BLaER1 treated with 17β-estradiol and CSF1 and Interleukin-3, amounts not matched to agents 10 nM and 100 nM (cell line): ENCODE data around the gene TPRN.

Experiments
- H3K27ac ChIP-seq, 11 experiments: shearing (Covaris generic); formaldehyde crosslinking; 2 replicates each; pipeline ENCODE4 v1.8.1; 2022
- H3K27me3 ChIP-seq, 11 experiments: shearing (Covaris generic); formaldehyde crosslinking; 2 replicates each; pipeline ENCODE4 v1.8.1; 2022
- H3K36me3 ChIP-seq, 11 experiments: shearing (Covaris generic); formaldehyde crosslinking; 2 replicates each; pipeline ENCODE4 v1.8.1; 2022
- H3K4me1 ChIP-seq, 10 experiments: shearing (Covaris generic); formaldehyde crosslinking; 2 replicates each; pipeline ENCODE4 v1.8.1; 2022
- H3K4me2 ChIP-seq, 11 experiments: shearing (Covaris generic); formaldehyde crosslinking; 2 replicates each; pipeline ENCODE4 v1.8.1; 2022
- H3K4me3 ChIP-seq, 10 experiments: shearing (Covaris generic); formaldehyde crosslinking; 2 replicates each; pipeline ENCODE4 v1.8.1; 2022
- H3K9ac ChIP-seq, 11 experiments: shearing (Covaris generic); formaldehyde crosslinking; 2 replicates each; pipeline ENCODE4 v1.8.1; 2022
- H3K9me3 ChIP-seq, 11 experiments: shearing (Covaris generic); formaldehyde crosslinking; replicated peaks in 1 of 11; 2 replicates each; pipeline ENCODE4 v1.8.1; 2022
- H4K20me1 ChIP-seq, 11 experiments: shearing (Covaris generic); formaldehyde crosslinking; 2 replicates each; pipeline ENCODE4 v1.8.1; 2022
- Cebpa-rat ChIP-seq, 11 experiments: shearing (Covaris generic); IDR thresholded peaks; 2 replicates each; pipeline ENCODE4 v1.8.1; 2022

TPRN gene

GRCh38 chr9:137213160-137214060 lies 12.9 kb upstream of the TPRN start:
- H3K4me2 ChIP-seq: no peak overlapping the region
- 0 out of 22 replicates have a peak overlapping the region, but pooled peaks of 1 of the 11 experiments have one; percentile 8 for H3K9ac ChIP-seq
- no peak overlapping the region for H3K4me3 ChIP-seq
- no peaks in the 10 kb centered on the region for H3K27me3 ChIP-seq
- TF ChIP-seq Cebpa-rat (IDR thresholded peaks at IDR 0.05): no peak
- no peak overlapping the region for H3K27ac ChIP-seq
- no peaks in the 10 kb centered on the region for H3K9me3 ChIP-seq
- peaks cover 0 to 88% (median 15%) of the 10 kb centered on the region in 11 experiments; a peak in 13 of 22 replicates for H4K20me1 ChIP-seq
- peaks cover 26 to 40% (median 31%) of the 10 kb centered on the region in 10 experiments for H3K4me1 ChIP-seq
- peaks cover 28 to 95% (median 54%) of the 10 kb centered on the region in 11 experiments; a peak in 21 of 22 replicates for H3K36me3 ChIP-seq

GRCh38 chr9:137212520-137212919 lies 12.0 kb upstream of the TPRN start:
- peaks cover 32 to 92% (median 56%) of the 10 kb centered on the region in 11 experiments; a peak in 21 of 22 replicates for H3K36me3 ChIP-seq

GRCh38 chr9:137211532-137211931 lies 11.0 kb upstream of the TPRN start:
- H4K20me1 ChIP-seq: peaks cover 0 to 69% (median 13%) of the 10 kb centered on the region in 11 experiments; a peak in 10 of 22 replicates
- H3K4me2 ChIP-seq: no peak overlapping the region
- H3K9ac ChIP-seq: peak overlapping the region in 2 of 11 experiments; percentile 13 to 30; a peak in 3 of 22 replicates
- H3K27me3 ChIP-seq: no peaks in the 10 kb centered on the region
- H3K4me1 ChIP-seq: peaks cover 20 to 32% (median 23%) of the 10 kb centered on the region in 10 experiments
- no peaks in the 10 kb centered on the region for H3K9me3 ChIP-seq
- peaks cover 38 to 96% (median 60%) of the 10 kb centered on the region in 11 experiments; a peak in 21 of 22 replicates for H3K36me3 ChIP-seq
- H3K4me3 ChIP-seq: no peak overlapping the region
- no peak for TF ChIP-seq Cebpa-rat (IDR thresholded peaks at IDR 0.05)
- no peak overlapping the region for H3K27ac ChIP-seq

More at GRCh38 chr9:137212520-137212919, 12.0 kb upstream of the TPRN start:
- Histone ChIP-seq H3K27me3 (no peaks in the 10 kb centered on the region), H3K9ac (peak overlapping the region in 2 of 11 experiments; percentile 30 to 50; a peak in 2 of 22 replicates), H3K4me3 (no peak overlapping the region), H4K20me1 (peaks cover 0 to 79% (median 15%) of the 10 kb centered on the region in 11 experiments; a peak in 13 of 22 replicates), H3K4me2 (no peak overlapping the region), H3K27ac (no peak overlapping the region), H3K4me1 (peaks cover 20 to 32% (median 23%) of the 10 kb centered on the region in 10 experiments), H3K9me3 (no peaks in the 10 kb centered on the region)
- no peak for TF ChIP-seq Cebpa-rat (IDR thresholded peaks at IDR 0.05)

- Histone ChIP-seq H3K4me1 (peaks cover 48 to 67% (median 57%) of the 10 kb centered on the region in 10 experiments), H3K4me3 (peak overlapping the region; percentile 77 to 100 (median 92)), H3K36me3 (peaks cover 10 to 46% (median 27%) of the 10 kb centered on the region in 11 experiments; a peak in 16 of 22 replicates), H3K9ac (peak overlapping the region; percentile 84 to 97 (median 92); a peak in 21 of 22 replicates), H3K27me3 (no peaks in the 10 kb centered on the region), H4K20me1 (peaks cover 0 to 48% (median 19%) of the 10 kb centered on the region in 11 experiments; a peak in 12 of 22 replicates), H3K4me2 (peak overlapping the region; percentile 89 to 100 (median 99)), H3K9me3 (no peaks in the 10 kb centered on the region), H3K27ac (peak overlapping the region in 8 of 11 experiments; percentile 76 to 92 (median 90); a peak in 11 of 22 replicates)
- TF ChIP-seq Cebpa-rat (IDR thresholded peaks at IDR 0.05): no peak
Observed at GRCh38 chr9:137206602-137207001, 6.1 kb upstream of the TPRN start.

GRCh38 chr9:137205126-137206069 lies 4.9 kb upstream of the TPRN start, which contains the start of the genes NDOR1 and TMEM203:
Gene NDOR1, plus strand, starts transcription at chr9:137205700. Its CDS starts 78 bp downstream, at chr9:137205778.
Gene TMEM203, minus strand, starts transcription at chr9:137205648. Its CDS starts 234 bp downstream, at chr9:137205414.
- Histone ChIP-seq H4K20me1 (peaks cover 0 to 52% (median 19%) of the 10 kb centered on the region in 11 experiments; a peak in 10 of 22 replicates), H3K9me3 (no peaks in the 10 kb centered on the region), H3K4me1 (peaks cover 54 to 69% (median 60%) of the 10 kb centered on the region in 10 experiments), H3K4me3 (peak within 1 kb of the TSS; percentile 77 to 100 (median 92)), H3K27me3 (no peaks in the 10 kb centered on the region), H3K27ac (peak within 1 kb of the TSS; percentile 72 to 92 (median 85); a peak in 21 of 22 replicates), H3K36me3 (peaks cover 10 to 35% (median 23%) of the 10 kb centered on the region in 11 experiments; a peak in 16 of 22 replicates), H3K9ac (peak within 1 kb of the TSS; percentile 84 to 97 (median 92)), H3K4me2 (peak within 1 kb of the TSS; percentile 89 to 100 (median 99))
- no peak for TF ChIP-seq Cebpa-rat (IDR thresholded peaks at IDR 0.05)

GRCh38 chr9:137204731-137205125 lies 4.2 kb upstream of the TPRN start:
- peaks cover 54 to 66% (median 59%) of the 10 kb centered on the region in 10 experiments for H3K4me1 ChIP-seq

GRCh38 chr9:137202966-137203365 lies 2.4 kb upstream of the TPRN start:
- no peaks in the 10 kb centered on the region for H3K9me3 ChIP-seq
- no peaks in the 10 kb centered on the region for H3K27me3 ChIP-seq
- H3K9ac ChIP-seq: peak overlapping the region; percentile 84 to 97 (median 92); a peak in 18 of 22 replicates
- H3K4me2 ChIP-seq: peak overlapping the region; percentile 89 to 100 (median 99)
- TF ChIP-seq Cebpa-rat (IDR thresholded peaks at IDR 0.05): no peak
- H3K4me3 ChIP-seq: peak overlapping the region in 9 of 10 experiments; percentile 4 to 100 (median 40); a peak in 9 of 20 replicates
- peaks cover 72 to 78% (median 75%) of the 10 kb centered on the region in 10 experiments for H3K4me1 ChIP-seq
- H3K27ac ChIP-seq: peak overlapping the region in 10 of 11 experiments; percentile 14 to 92 (median 40); a peak in 18 of 22 replicates
- peaks cover 8 to 71% (median 29%) of the 10 kb centered on the region in 11 experiments; a peak in 21 of 22 replicates for H4K20me1 ChIP-seq
- H3K36me3 ChIP-seq: peaks cover 0 to 15% (median 8%) of the 10 kb centered on the region in 11 experiments; a peak in 6 of 22 replicates

More at GRCh38 chr9:137204731-137205125, 4.2 kb upstream of the TPRN start:
- Histone ChIP-seq H3K9ac (peak overlapping the region; percentile 84 to 97 (median 92)), H3K4me3 (peak overlapping the region; percentile 77 to 100 (median 92)), H3K9me3 (no peaks in the 10 kb centered on the region), H4K20me1 (peaks cover 0 to 53% (median 21%) of the 10 kb centered on the region in 11 experiments; a peak in 12 of 22 replicates), H3K27ac (peak overlapping the region in 10 of 11 experiments; percentile 76 to 92 (median 87); a peak in 20 of 22 replicates), H3K27me3 (no peaks in the 10 kb centered on the region), H3K36me3 (peaks cover 5 to 28% (median 19%) of the 10 kb centered on the region in 11 experiments; a peak in 14 of 22 replicates), H3K4me2 (peak overlapping the region; percentile 89 to 100 (median 99))
- TF ChIP-seq Cebpa-rat (IDR thresholded peaks at IDR 0.05): no peak
